HCT116 (cell line): ENCODE results near the gene TICRR. TPM values are rescaled to one million over a fixed set of nuclear protein-coding genes. Genes with fewer than 3 reads are reported as not detected.

Experiments
- ATAC-seq: fragments of 200-7000 bp; cut with Tn5 transposase; 2 replicates; pipeline ENCODE4 v1.9.1; 2020; ENCODE audit warnings: mild to moderate bottlenecking, moderate library complexity
- BruUV-seq: library from RNA; stranded (reverse); fragments of 400-500 nt; replicated peaks from 2 replicates; lab custom pipeline; 2021; lab: Mats Ljungman, UMichigan
- CTCF ChIA-PET: fragments of 300-600 bp; sonication (Branson Sonifier 250); formaldehyde crosslinking; loops from one replicate; lab custom pipeline; 2021; ENCODE audit warnings: antibody characterized with exemption; lab: Charles Lee
- POLR2A ChIA-PET: fragments of 300-600, 350-600 bp; sonication (Branson Sonifier 250); formaldehyde crosslinking; loops from one replicate; lab custom pipeline; 2021; ENCODE audit warnings: antibody characterized with exemption; lab: Charles Lee
- RAD21 ChIA-PET, 2 experiments: fragments of 300-600 bp; sonication (Branson Sonifier 250); formaldehyde crosslinking; loops; one replicate each; lab custom pipeline; 2023; ENCODE audit warnings: low total read pairs in 2 of 2; ENCODE audit not compliant: uncharacterized antibody in 2 of 2, unreplicated experiment in 2 of 2, low non-redundant PET in 1 of 2; lab: Charles Lee
- DNase-seq: peaks from one replicate; pipeline ENCODE4 v3.0.0-alpha.2; 2010; ENCODE audit warnings: low read depth, low spot score
- H2AFZ ChIP-seq: fragments of 200-600 bp; shearing (Covaris generic), sonication (generic); 2 replicates; pipeline ENCODE4 v1.6.1; 2017; ENCODE audit warnings: low read depth, mixed run types, mixed read lengths, antibody characterized with exemption, low read length; ENCODE audit not compliant: poor library complexity, severe bottlenecking
- H3K27ac ChIP-seq: 2 replicates; pipeline ENCODE4 v1.5.1; 2012; ENCODE audit warnings: low read depth, low read length
- H3K27me3 ChIP-seq: fragments of 200-600 bp; sonication (generic); 2 replicates; pipeline ENCODE4 v1.6.1; 2016; ENCODE audit warnings: mixed run types, low read length, mixed read lengths; ENCODE audit not compliant: insufficient read depth
- H3K36me3 ChIP-seq, 2 experiments: fragments of 200-500 bp in 1 of 2; fragments of 200-600 bp in 1 of 2; sonication (Bioruptor generic) in 1 of 2; sonication (generic) in 1 of 2; 2 replicates each; pipeline versions ENCODE4 v1.5.1 to v1.6.1; 2014 to 2016; ENCODE audit warnings: low read length in 2 of 2, inconsistent platforms in 1 of 2, mixed read lengths in 1 of 2, mixed run types in 1 of 2; ENCODE audit not compliant: insufficient read depth in 2 of 2, control insufficient read depth in 1 of 2
- H3K4me1 ChIP-seq, 2 experiments: fragments of 200-600 bp in 1 of 2; sonication (generic) in 1 of 2; 2 replicates each; pipeline versions ENCODE4 v1.5.1 to v1.6.1; 2012 to 2017; ENCODE audit warnings: low read length in 2 of 2, inconsistent platforms in 1 of 2, mild to moderate bottlenecking in 1 of 2, mixed read lengths in 1 of 2, mixed run types in 1 of 2, moderate library complexity in 1 of 2; ENCODE audit not compliant: insufficient read depth in 2 of 2, control insufficient read depth in 1 of 2
- H3K4me2 ChIP-seq: fragments of 200-600 bp; sonication (generic); 2 replicates; pipeline ENCODE4 v1.6.1; 2017; ENCODE audit warnings: mixed run types, low read length, mixed read lengths
- H3K4me3 ChIP-seq, 2 experiments: fragments of 200-600 bp in 1 of 2; sonication (generic) in 1 of 2; replicated peaks in 1 of 2; 2 replicates each; pipeline ENCODE4 v1.5.1; 2011 to 2016; ENCODE audit warnings: low read length in 2 of 2, control low read depth in 1 of 2, low read depth in 1 of 2, mild to moderate bottlenecking in 1 of 2, mixed read lengths in 1 of 2, mixed run types in 1 of 2
- H3K79me2 ChIP-seq: fragments of 200-600 bp; sonication (generic); 2 replicates; pipeline ENCODE4 v1.6.1; 2017; ENCODE audit warnings: mild to moderate bottlenecking, mixed run types, low read length, moderate library complexity, mixed read lengths; ENCODE audit not compliant: insufficient read depth
- H3K9ac ChIP-seq: fragments of 200-600 bp; sonication (generic); 2 replicates; pipeline ENCODE4 v1.6.1; 2016; ENCODE audit warnings: low read length, mixed read lengths
- H3K9me2 ChIP-seq: fragments of 200-600 bp; sonication (generic), shearing (Covaris generic); 2 replicates; pipeline ENCODE4 v1.6.1; 2017; ENCODE audit warnings: mixed run types, mild to moderate bottlenecking, moderate library complexity; ENCODE audit not compliant: insufficient read depth
- H3K9me3 ChIP-seq, 2 experiments: fragments of 200-500 bp in 1 of 2; fragments of 200-600 bp in 1 of 2; sonication (Bioruptor generic) in 1 of 2; sonication (generic) in 1 of 2; 2 replicates each; pipeline ENCODE4 v1.6.1; 2014 to 2017; ENCODE audit warnings: low read length in 2 of 2, mixed read lengths in 2 of 2, inconsistent platforms in 1 of 2, low read depth in 1 of 2, mild to moderate bottlenecking in 1 of 2, mixed run types in 1 of 2, moderate library complexity in 1 of 2; ENCODE audit not compliant: control insufficient read depth in 1 of 2, insufficient read depth in 1 of 2
- H4K20me1 ChIP-seq: fragments of 200-600 bp; sonication (generic), shearing (Covaris generic); 2 replicates; pipeline ENCODE4 v1.6.1; 2017; ENCODE audit warnings: mixed run types, mild to moderate bottlenecking, moderate library complexity; ENCODE audit not compliant: insufficient read depth
- ATF3 ChIP-seq: IDR thresholded peaks from 2 replicates; pipeline ENCODE4 v1.6.1; 2012
- CBX3 ChIP-seq: IDR thresholded peaks from 2 replicates; pipeline ENCODE4 v1.6.1; 2012; ENCODE audit warnings: low read depth
- CTCF ChIP-seq, 3 experiments: fragments of 200-600 bp in 1 of 3; sonication (generic) in 1 of 3; IDR thresholded peaks in 2 of 3; conservative IDR thresholded peaks in 1 of 3; 2 replicates each; pipeline ENCODE4 v1.5.1; 2012 to 2017; ENCODE audit warnings: low read depth in 2 of 3, low read length in 2 of 3, antibody characterized with exemption in 1 of 3, borderline replicate concordance in 1 of 3, control low read depth in 1 of 3, mild to moderate bottlenecking in 1 of 3, mixed read lengths in 1 of 3, mixed run types in 1 of 3, moderate library complexity in 1 of 3; ENCODE audit not compliant: insufficient read depth in 1 of 3
- EGR1 ChIP-seq: IDR thresholded peaks from 2 replicates; pipeline ENCODE4 v1.6.1; 2012; ENCODE audit warnings: low read depth
- ELF1 ChIP-seq: IDR thresholded peaks from 2 replicates; pipeline ENCODE4 v1.6.1; 2012; ENCODE audit warnings: low read depth, borderline replicate concordance
- EZH2phosphoT487 ChIP-seq: fragments of 200-600 bp; IDR thresholded peaks from 2 replicates; pipeline ENCODE4 v1.6.1; 2018; ENCODE audit warnings: antibody characterized with exemption, borderline replicate concordance
- FOSL1 ChIP-seq: IDR thresholded peaks from 2 replicates; pipeline ENCODE4 v1.6.1; 2012; ENCODE audit warnings: low read depth
- JUND ChIP-seq: IDR thresholded peaks from 2 replicates; pipeline ENCODE4 v1.6.1; 2012
- MAX ChIP-seq: IDR thresholded peaks from 2 replicates; pipeline ENCODE4 v1.6.1; 2012
- POLR2A ChIP-seq: IDR thresholded peaks from 2 replicates; pipeline ENCODE4 v1.7.0; 2011; ENCODE audit warnings: borderline replicate concordance; ENCODE audit not compliant: insufficient read depth, insufficient read length; ENCODE audit errors: extremely low read depth
- POLR2AphosphoS5 ChIP-seq: IDR thresholded peaks from 2 replicates; pipeline ENCODE4 v1.6.1; 2011; ENCODE audit warnings: mild to moderate bottlenecking, low read depth, low read length, moderate library complexity
- RAD21 ChIP-seq: IDR thresholded peaks from 2 replicates; pipeline ENCODE4 v1.6.1; 2012; ENCODE audit warnings: low read depth, mild to moderate bottlenecking
- REST ChIP-seq: IDR thresholded peaks from 2 replicates; pipeline ENCODE4 v1.6.1; 2012; ENCODE audit warnings: low read depth
- SIN3A ChIP-seq: IDR thresholded peaks from 2 replicates; pipeline ENCODE4 v1.6.1; 2012; ENCODE audit warnings: low read depth
- SP1 ChIP-seq: IDR thresholded peaks from 2 replicates; pipeline ENCODE4 v1.6.1; 2012; ENCODE audit warnings: low read depth
- SRF ChIP-seq: IDR thresholded peaks from 2 replicates; pipeline ENCODE4 v1.6.1; 2012; ENCODE audit warnings: low read depth
- TCF7L2 ChIP-seq: IDR thresholded peaks from 2 replicates; pipeline ENCODE4 v1.7.0; 2011; ENCODE audit warnings: borderline replicate concordance, inconsistent platforms; ENCODE audit not compliant: insufficient read depth, insufficient read length; ENCODE audit errors: extremely low read depth
- YY1 ChIP-seq: IDR thresholded peaks from 2 replicates; pipeline ENCODE4 v1.6.1; 2011; ENCODE audit warnings: low read length, low read depth, moderate library complexity, mild to moderate bottlenecking; ENCODE audit not compliant: insufficient replicate concordance; ENCODE audit errors: extremely low read depth
- ZNF274 ChIP-seq: fragments of 200-500 bp; sonication (Bioruptor generic); IDR thresholded peaks from 2 replicates; pipeline ENCODE4 v1.6.1; 2014; ENCODE audit warnings: mild to moderate bottlenecking, low read depth, low read length, inconsistent platforms
- intact Hi-C: fragments of 100-400 bp; cut with micrococcal nuclease; formaldehyde crosslinking; loops from 2 replicates; pipeline ENCODE4 v1.10.0; 2022
- total RNA-seq: library from RNA; stranded (reverse); gene quantifications from one replicate; pipeline ENCODE4 v1.2.1, GENCODE V29; 2021; ENCODE audit not compliant: unreplicated experiment

The TICRR gene
- total RNA-seq, 1 experiment from 2014 or later = 24.8 TPM

GRCh38 chr15:89652131-89652530 is 76.9 kb downstream of the TICRR start:
- no peaks in the 10 kb centered on the region for H4K20me1 ChIP-seq
- H3K4me3 ChIP-seq = no peak overlapping the region
- DNase-seq (no peak), ATAC-seq (no peak)
- POLR2A ChIA-PET = no interaction called here
- H3K79me2 ChIP-seq = no peaks in the 10 kb centered on the region
- no peak overlapping the region for H3K9ac ChIP-seq
- H3K4me2 ChIP-seq = no peak overlapping the region
- RAD21 ChIA-PET = no interaction called here
- H3K27ac ChIP-seq = no peak overlapping the region
- H3K9me2 ChIP-seq = no peaks in the 10 kb centered on the region
- CTCF ChIA-PET = no interaction called here
- TF ChIP-seq RAD21 = no peak
- no peak for TF ChIP-seq FOSL1
- TF ChIP-seq EZH2phosphoT487 = no peak
- no peak for TF ChIP-seq ELF1
- TF ChIP-seq YY1 = no peak
- no peak for TF ChIP-seq ZNF274
- no peak for TF ChIP-seq REST
- TF ChIP-seq MAX = no peak
- no peak for TF ChIP-seq CTCF (IDR thresholded peaks at IDR 0.05 in 2 of 3, conservative IDR thresholded peaks at IDR 0.05 in 1 of 3; ENCODE audit: borderline replicate concordance in 1 of 3, insufficient read depth in 1 of 3, low read depth in 2 of 3, low read length in 2 of 3)
- no peak for TF ChIP-seq POLR2A
- TF ChIP-seq ATF3 = no peak
- TF ChIP-seq SRF = no peak
- TF ChIP-seq CBX3 = no peak
- TF ChIP-seq JUND = no peak
- TF ChIP-seq EGR1 = no peak
- TF ChIP-seq POLR2AphosphoS5 = no peak
- no peak for TF ChIP-seq SIN3A
- TF ChIP-seq TCF7L2 = no peak
- TF ChIP-seq SP1 = no peak
- intact Hi-C loops = no loop called here
- no peak overlapping the region for H2AFZ ChIP-seq
- H3K27me3 ChIP-seq = no peaks in the 10 kb centered on the region
- H3K36me3 ChIP-seq = no peaks in the 10 kb centered on the region
- H3K4me1 ChIP-seq = peaks cover 0 to 3% of the 10 kb centered on the region in 2 experiments; a peak in 2 of 4 replicates
- BruUV-seq = no TSS peak
- no peaks in the 10 kb centered on the region for H3K9me3 ChIP-seq
